ENCODE results near the gene TAF1A.

TAF1A gene

GRCh38 chr1:222543817-222544216 lies 45.9 kb downstream of the TAF1A start:
- TF ChIP-seq, protein P1, sequence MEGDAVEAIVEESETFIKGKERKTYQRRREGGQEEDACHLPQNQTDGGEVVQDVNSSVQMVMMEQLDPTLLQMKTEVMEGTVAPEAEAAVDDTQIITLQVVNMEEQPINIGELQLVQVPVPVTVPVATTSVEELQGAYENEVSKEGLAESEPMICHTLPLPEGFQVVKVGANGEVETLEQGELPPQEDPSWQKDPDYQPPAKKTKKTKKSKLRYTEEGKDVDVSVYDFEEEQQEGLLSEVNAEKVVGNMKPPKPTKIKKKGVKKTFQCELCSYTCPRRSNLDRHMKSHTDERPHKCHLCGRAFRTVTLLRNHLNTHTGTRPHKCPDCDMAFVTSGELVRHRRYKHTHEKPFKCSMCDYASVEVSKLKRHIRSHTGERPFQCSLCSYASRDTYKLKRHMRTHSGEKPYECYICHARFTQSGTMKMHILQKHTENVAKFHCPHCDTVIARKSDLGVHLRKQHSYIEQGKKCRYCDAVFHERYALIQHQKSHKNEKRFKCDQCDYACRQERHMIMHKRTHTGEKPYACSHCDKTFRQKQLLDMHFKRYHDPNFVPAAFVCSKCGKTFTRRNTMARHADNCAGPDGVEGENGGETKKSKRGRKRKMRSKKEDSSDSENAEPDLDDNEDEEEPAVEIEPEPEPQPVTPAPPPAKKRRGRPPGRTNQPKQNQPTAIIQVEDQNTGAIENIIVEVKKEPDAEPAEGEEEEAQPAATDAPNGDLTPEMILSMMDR (conservative IDR thresholded peaks at IDR 0.05; ENCODE audit: low read depth, low read length), result no peak
- no peak for DNase-seq (ENCODE audit: low read depth)
- H3K4me3 ChIP-seq (ENCODE audit: low read depth, low read length), result no peak overlapping the region

GRCh38 chr1:222540598-222540995 lies 49.1 kb downstream of the TAF1A start:
- no peak for DNase-seq (ENCODE audit: low read depth)
- TF ChIP-seq, protein P1 (conservative IDR thresholded peaks at IDR 0.05; ENCODE audit: low read depth, low read length), result no peak
- no peak overlapping the region for H3K4me3 ChIP-seq (ENCODE audit: low read depth, low read length)

GRCh38 chr1:222539951-222540597 lies 49.7 kb downstream of the TAF1A start:
- DNase-seq (ENCODE audit: low read depth), result no peak
- no peak overlapping the region for H3K4me3 ChIP-seq (ENCODE audit: low read depth, low read length)
- TF ChIP-seq, protein P1 (conservative IDR thresholded peaks at IDR 0.05; ENCODE audit: low read depth, low read length), result no peak

DNA sequence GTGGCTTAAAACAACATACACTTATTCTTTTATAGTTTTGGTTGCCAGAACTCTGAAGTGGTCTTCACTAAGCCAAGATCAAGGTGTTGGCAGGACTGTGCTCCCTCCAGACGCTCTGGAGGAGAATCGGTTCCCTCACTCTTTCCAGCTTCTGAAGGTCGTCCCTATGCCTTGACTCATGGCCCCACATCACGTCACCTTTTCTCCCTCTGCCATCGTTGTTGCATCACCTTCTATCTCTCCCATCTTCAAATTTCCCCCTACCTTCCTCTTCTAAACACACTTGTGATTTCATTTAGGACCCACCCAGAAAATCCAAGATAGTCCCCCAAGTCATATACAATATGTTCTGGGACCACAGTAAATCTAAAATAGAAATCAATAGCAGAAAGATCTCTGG lies 54.3 kb downstream of the TAF1A start:
- TF ChIP-seq, protein P1 (conservative IDR thresholded peaks at IDR 0.05; ENCODE audit: low read depth, low read length), result no peak
- H3K4me3 ChIP-seq (ENCODE audit: low read depth, low read length), result no peak overlapping the region
- DNase-seq (ENCODE audit: low read depth), result no peak

- TF ChIP-seq, protein P1 (conservative IDR thresholded peaks at IDR 0.05; ENCODE audit: low read depth, low read length), result no peak
- no peak overlapping the region for H3K4me3 ChIP-seq (ENCODE audit: low read depth, low read length)
- DNase-seq (ENCODE audit: low read depth), result no peak
Measured at GRCh38 chr1:222530852-222531251, 58.9 kb downstream of the TAF1A start.

GRCh38 chr1:222529916-222530315 lies 59.8 kb downstream of the TAF1A start:
- DNase-seq (ENCODE audit: low read depth), result no peak
- TF ChIP-seq, protein P1 (conservative IDR thresholded peaks at IDR 0.05; ENCODE audit: low read depth, low read length), result no peak
- no peak overlapping the region for H3K4me3 ChIP-seq (ENCODE audit: low read depth, low read length)

GRCh38 chr1:222529181-222529580 lies 60.6 kb downstream of the TAF1A start:
- TF ChIP-seq, protein P1 (conservative IDR thresholded peaks at IDR 0.05; ENCODE audit: low read depth, low read length), result no peak

More at GRCh38 chr1:222529181-222529580, 60.6 kb downstream of the TAF1A start:
- no peak for DNase-seq (ENCODE audit: low read depth)
- H3K4me3 ChIP-seq (ENCODE audit: low read depth, low read length), result no peak overlapping the region

Data from choroid plexus epithelial cell (primary cell).